ENCODE results near the gene FAM13C.

The FAM13C gene

DNA sequence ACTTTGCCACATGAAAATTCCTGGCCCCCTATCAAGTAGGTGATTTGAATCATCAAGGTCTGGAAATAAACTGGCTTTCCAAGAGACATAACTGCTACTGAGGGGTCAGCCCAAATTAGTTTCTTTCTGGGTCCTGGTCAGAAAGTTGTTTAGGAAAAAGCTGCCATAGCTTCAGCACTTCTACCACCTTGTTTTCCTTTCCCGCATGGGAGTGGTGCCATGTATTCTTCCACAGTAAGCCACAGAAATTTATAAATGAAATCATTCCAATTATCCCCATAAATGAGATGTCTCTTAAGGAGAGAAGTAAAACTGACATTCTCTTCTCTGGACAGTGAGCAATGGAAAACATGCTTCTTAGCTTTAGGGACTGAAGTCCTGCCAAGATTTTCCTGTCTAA, 105.1 kb downstream of the FAM13C start:
- Histone ChIP-seq H3F3A (ENCODE audit: control insufficient read depth, insufficient read depth) (no peaks in the 10 kb centered on the region), H3K9me3 (ENCODE audit: control insufficient read depth, insufficient read depth, low read length) (no peaks in the 10 kb centered on the region), H3K4me3 (ENCODE audit: low read length) (no peak overlapping the region), H3K4me2 (ENCODE audit: low read length) (no peak overlapping the region), H3K9me2 (replicated peaks; ENCODE audit: control insufficient read depth, low read length) (no peaks in the 10 kb centered on the region), H4K20me1 (ENCODE audit: control insufficient read depth, insufficient read depth, low read depth, low read length) (no peaks in the 10 kb centered on the region), H3K27ac (ENCODE audit: low read depth, low read length) (no peak overlapping the region), H3K79me2 (ENCODE audit: control insufficient read depth, low read length) (no peaks in the 10 kb centered on the region), H3K4me1 (ENCODE audit: control insufficient read depth, low read length) (no peaks in the 10 kb centered on the region), H3K36me3 (ENCODE audit: control insufficient read depth, low read length) (no peaks in the 10 kb centered on the region), H3K27me3 (ENCODE audit: control insufficient read depth, low read length) (peaks cover 5% of the 10 kb centered on the region; the same call in 1 of the 2 replicates)
- no peak for TF ChIP-seq EZH2phosphoT487 (IDR thresholded peaks at IDR 0.05; ENCODE audit: borderline replicate concordance, low read length)
- TF ChIP-seq, protein P1, sequence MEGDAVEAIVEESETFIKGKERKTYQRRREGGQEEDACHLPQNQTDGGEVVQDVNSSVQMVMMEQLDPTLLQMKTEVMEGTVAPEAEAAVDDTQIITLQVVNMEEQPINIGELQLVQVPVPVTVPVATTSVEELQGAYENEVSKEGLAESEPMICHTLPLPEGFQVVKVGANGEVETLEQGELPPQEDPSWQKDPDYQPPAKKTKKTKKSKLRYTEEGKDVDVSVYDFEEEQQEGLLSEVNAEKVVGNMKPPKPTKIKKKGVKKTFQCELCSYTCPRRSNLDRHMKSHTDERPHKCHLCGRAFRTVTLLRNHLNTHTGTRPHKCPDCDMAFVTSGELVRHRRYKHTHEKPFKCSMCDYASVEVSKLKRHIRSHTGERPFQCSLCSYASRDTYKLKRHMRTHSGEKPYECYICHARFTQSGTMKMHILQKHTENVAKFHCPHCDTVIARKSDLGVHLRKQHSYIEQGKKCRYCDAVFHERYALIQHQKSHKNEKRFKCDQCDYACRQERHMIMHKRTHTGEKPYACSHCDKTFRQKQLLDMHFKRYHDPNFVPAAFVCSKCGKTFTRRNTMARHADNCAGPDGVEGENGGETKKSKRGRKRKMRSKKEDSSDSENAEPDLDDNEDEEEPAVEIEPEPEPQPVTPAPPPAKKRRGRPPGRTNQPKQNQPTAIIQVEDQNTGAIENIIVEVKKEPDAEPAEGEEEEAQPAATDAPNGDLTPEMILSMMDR (IDR thresholded peaks at IDR 0.05; ENCODE audit: low read depth, low read length, poor library complexity, severe bottlenecking), result no peak

DNA sequence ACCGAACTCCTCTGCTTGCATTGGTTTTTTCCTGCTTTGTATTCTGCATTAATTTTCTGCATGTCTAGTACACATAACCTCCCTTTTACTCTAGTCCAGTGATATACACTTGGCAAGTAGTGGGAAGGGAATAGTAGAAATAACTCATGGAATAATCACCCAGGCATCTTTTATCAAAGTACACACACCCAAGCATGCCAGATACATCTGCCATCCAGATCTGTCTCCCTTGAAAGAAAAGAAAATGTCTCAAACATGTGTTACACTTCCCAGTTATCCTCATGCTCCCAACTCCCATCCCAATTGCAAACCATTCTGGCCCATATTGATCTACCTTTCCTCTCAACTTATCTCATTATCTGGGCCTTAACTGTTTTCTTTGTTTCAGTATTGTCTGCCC, 106.9 kb downstream of the FAM13C start:
- Histone ChIP-seq H3F3A (ENCODE audit: control insufficient read depth, insufficient read depth) (no peaks in the 10 kb centered on the region), H3K27ac (ENCODE audit: low read depth, low read length) (no peak overlapping the region), H3K4me1 (ENCODE audit: control insufficient read depth, low read length) (no peaks in the 10 kb centered on the region), H3K4me2 (ENCODE audit: low read length) (no peak overlapping the region), H3K4me3 (ENCODE audit: low read length) (no peak overlapping the region), H3K27me3 (ENCODE audit: control insufficient read depth, low read length) (peaks cover 5% of the 10 kb centered on the region; the same call in 1 of the 2 replicates), H3K9me2 (replicated peaks; ENCODE audit: control insufficient read depth, low read length) (no peaks in the 10 kb centered on the region), H3K79me2 (ENCODE audit: control insufficient read depth, low read length) (no peaks in the 10 kb centered on the region), H3K9me3 (ENCODE audit: control insufficient read depth, insufficient read depth, low read length) (no peaks in the 10 kb centered on the region), H3K36me3 (ENCODE audit: control insufficient read depth, low read length) (no peaks in the 10 kb centered on the region), H4K20me1 (ENCODE audit: control insufficient read depth, insufficient read depth, low read depth, low read length) (no peaks in the 10 kb centered on the region)
- TF ChIP-seq EZH2phosphoT487 (IDR thresholded peaks at IDR 0.05; ENCODE audit: borderline replicate concordance, low read length), result no peak
- TF ChIP-seq, protein P1 (IDR thresholded peaks at IDR 0.05; ENCODE audit: low read depth, low read length, poor library complexity, severe bottlenecking), result no peak

- TF ChIP-seq, protein P1 (IDR thresholded peaks at IDR 0.05; ENCODE audit: low read depth, low read length, poor library complexity, severe bottlenecking), result no peak
- Histone ChIP-seq H3K27me3 (ENCODE audit: control insufficient read depth, low read length) (peaks cover 5% of the 10 kb centered on the region; the same call in 1 of the 2 replicates), H3K36me3 (ENCODE audit: control insufficient read depth, low read length) (no peaks in the 10 kb centered on the region), H3K4me1 (ENCODE audit: control insufficient read depth, low read length) (no peaks in the 10 kb centered on the region), H3K9me3 (ENCODE audit: control insufficient read depth, insufficient read depth, low read length) (no peaks in the 10 kb centered on the region), H3K4me3 (ENCODE audit: low read length) (no peak overlapping the region), H4K20me1 (ENCODE audit: control insufficient read depth, insufficient read depth, low read depth, low read length) (no peaks in the 10 kb centered on the region), H3K9me2 (replicated peaks; ENCODE audit: control insufficient read depth, low read length) (no peaks in the 10 kb centered on the region), H3K27ac (ENCODE audit: low read depth, low read length) (no peak overlapping the region), H3K79me2 (ENCODE audit: control insufficient read depth, low read length) (no peaks in the 10 kb centered on the region), H3F3A (ENCODE audit: control insufficient read depth, insufficient read depth) (no peaks in the 10 kb centered on the region), H3K4me2 (ENCODE audit: low read length) (no peak overlapping the region)
Observed at GRCh38 chr10:59252491-59252890, 109.9 kb downstream of the FAM13C start.

- Histone ChIP-seq H3F3A (ENCODE audit: control insufficient read depth, insufficient read depth) (no peaks in the 10 kb centered on the region), H3K9me2 (replicated peaks; ENCODE audit: control insufficient read depth, low read length) (no peaks in the 10 kb centered on the region), H4K20me1 (ENCODE audit: control insufficient read depth, insufficient read depth, low read depth, low read length) (no peaks in the 10 kb centered on the region), H3K27ac (ENCODE audit: low read depth, low read length) (no peak overlapping the region), H3K79me2 (ENCODE audit: control insufficient read depth, low read length) (no peaks in the 10 kb centered on the region), H3K4me3 (ENCODE audit: low read length) (no peak overlapping the region), H3K4me2 (ENCODE audit: low read length) (no peak overlapping the region), H3K27me3 (ENCODE audit: control insufficient read depth, low read length) (no peaks in the 10 kb centered on the region), H3K9me3 (ENCODE audit: control insufficient read depth, insufficient read depth, low read length) (no peaks in the 10 kb centered on the region), H3K36me3 (ENCODE audit: control insufficient read depth, low read length) (no peaks in the 10 kb centered on the region), H3K4me1 (ENCODE audit: control insufficient read depth, low read length) (no peaks in the 10 kb centered on the region)
- no peak for TF ChIP-seq EZH2phosphoT487 (IDR thresholded peaks at IDR 0.05; ENCODE audit: borderline replicate concordance, low read length)
- TF ChIP-seq, protein P1 (IDR thresholded peaks at IDR 0.05; ENCODE audit: low read depth, low read length, poor library complexity, severe bottlenecking), result no peak
Observed at GRCh38 chr10:59245686-59246085, 116.7 kb downstream of the FAM13C start.

All from DOHH2 (cell line).